Renal cortex interstitium (tissue), 15 donors: Measurements from ENCODE around the gene OCIAD2. TPM values are rescaled to one million over a fixed set of nuclear protein-coding genes. Genes with fewer than 3 reads are reported as not detected.

Source experiments
- DNase-seq, 11 donors: peaks; one replicate each; pipeline ENCODE4 v3.0.0-alpha.2; 2013; ENCODE audit warnings: low read depth in 9 of 11, low spot score in 4 of 11; ENCODE audit errors: extremely low read depth in 1 of 11
- long read RNA-seq, 16 experiments: transcript quantifications; one replicate each; lab custom pipeline, GENCODE V29; 2026
- polyA plus RNA-seq, 3 donors: library from polyadenylated mRNA; unstranded; fragments of 120-200 nt; gene quantifications; one replicate each; pipeline ENCODE4 v1.2.1, GENCODE V29; 2013; ENCODE audit not compliant: insufficient read length in 3 of 3

OCIAD2 gene
- 100 to 1,000 TPM; 198 to 245 (median 210) TPM for polyA plus RNA-seq
- long read RNA-seq, donor 1, transcript OCIAD2-205 (7 exons, 1,163 nt) = major isoform, 64 of 89 reads
- long read RNA-seq, donor 1, transcript OCIAD2-204 (6 exons, 812 nt) = minor isoform, 12 of 89 reads
- long read RNA-seq, donor 1, partial matches to known transcripts = 10 of 89 reads
- long read RNA-seq, donor 1, other reads (novel, unspliced or antisense) = 0 of 89 reads
- long read RNA-seq, donor 2, transcript OCIAD2-204 (6 exons, 812 nt) = minor isoform, 7 of 78 reads
- long read RNA-seq, donor 2, transcript OCIAD2-205 (7 exons, 1,163 nt) = major isoform, 57 of 78 reads
- long read RNA-seq, donor 2, partial matches to known transcripts = 10 of 78 reads
- long read RNA-seq, donor 2, other reads (novel, unspliced or antisense) = 0 of 78 reads
- long read RNA-seq, donor 3, transcript OCIAD2-204 (6 exons, 812 nt) = minor isoform, 17 of 162 reads
- long read RNA-seq, donor 3, transcript OCIAD2-205 (7 exons, 1,163 nt) = major isoform, 129 of 162 reads
- long read RNA-seq, donor 3, partial matches to known transcripts = 8 of 162 reads
- long read RNA-seq, donor 3, other reads (novel, unspliced or antisense) = 5 of 162 reads
- long read RNA-seq, donor 4, transcript OCIAD2-204 (6 exons, 812 nt) = minor isoform, 11 of 103 reads
- long read RNA-seq, donor 4, transcript OCIAD2-205 (7 exons, 1,163 nt) = major isoform, 85 of 103 reads
- long read RNA-seq, donor 4, partial matches to known transcripts = 5 of 103 reads
- long read RNA-seq, donor 4, other reads (novel, unspliced or antisense) = 0 of 103 reads
- long read RNA-seq, donor 5 = 0 reads
- long read RNA-seq, donor 6, transcript OCIAD2-204 (6 exons, 812 nt) = minor isoform, 5 of 124 reads
- long read RNA-seq, donor 6, transcript OCIAD2-205 (7 exons, 1,163 nt) = major isoform, 87 of 124 reads
- long read RNA-seq, donor 6, partial matches to known transcripts = 25 of 124 reads
- long read RNA-seq, donor 6, other reads (novel, unspliced or antisense) = 6 of 124 reads
- long read RNA-seq, donor 7, transcript OCIAD2-204 (6 exons, 812 nt) = minor isoform, 8 of 117 reads
- long read RNA-seq, donor 7, transcript OCIAD2-205 (7 exons, 1,163 nt) = major isoform, 92 of 117 reads
- long read RNA-seq, donor 7, partial matches to known transcripts = 13 of 117 reads
- long read RNA-seq, donor 7, other reads (novel, unspliced or antisense) = 0 of 117 reads
- long read RNA-seq, donor 8 = 0 reads
- long read RNA-seq, donor 9, transcript OCIAD2-204 (6 exons, 812 nt) = minor isoform, 9 of 117 reads
- long read RNA-seq, donor 9, transcript OCIAD2-205 (7 exons, 1,163 nt) = major isoform, 100 of 117 reads
- long read RNA-seq, donor 9, partial matches to known transcripts = 6 of 117 reads
- long read RNA-seq, donor 9, other reads (novel, unspliced or antisense) = 0 of 117 reads
- long read RNA-seq, donor 10, transcript OCIAD2-204 (6 exons, 812 nt) = minor isoform, 14 of 99 reads
- long read RNA-seq, donor 10, transcript OCIAD2-205 (7 exons, 1,163 nt) = major isoform, 69 of 99 reads
- long read RNA-seq, donor 10, partial matches to known transcripts = 9 of 99 reads
- long read RNA-seq, donor 10, other reads (novel, unspliced or antisense) = 0 of 99 reads
- long read RNA-seq, donor 11, transcript OCIAD2-205 (7 exons, 1,163 nt) = major isoform, 68 of 74 reads
- long read RNA-seq, donor 11, partial matches to known transcripts = 0 of 74 reads
- long read RNA-seq, donor 11, other reads (novel, unspliced or antisense) = 0 of 74 reads
- long read RNA-seq, donor 12, transcript OCIAD2-204 (6 exons, 812 nt) = minor isoform, 5 of 38 reads
- long read RNA-seq, donor 12, transcript OCIAD2-205 (7 exons, 1,163 nt) = major isoform, 30 of 38 reads
- long read RNA-seq, donor 12, partial matches to known transcripts = 0 of 38 reads
- long read RNA-seq, donor 12, other reads (novel, unspliced or antisense) = 0 of 38 reads
- long read RNA-seq, donor 13 = 0 reads
- long read RNA-seq, donor 14, transcript OCIAD2-204 (6 exons, 812 nt) = minor isoform, 11 of 84 reads
- long read RNA-seq, donor 14, transcript OCIAD2-205 (7 exons, 1,163 nt) = major isoform, 72 of 84 reads
- long read RNA-seq, donor 14, partial matches to known transcripts = 0 of 84 reads
- long read RNA-seq, donor 14, other reads (novel, unspliced or antisense) = 0 of 84 reads
- long read RNA-seq, donor 15, transcript OCIAD2-205 (7 exons, 1,163 nt) = major isoform, 31 of 35 reads
- long read RNA-seq, donor 15, partial matches to known transcripts = 0 of 35 reads
- long read RNA-seq, donor 15, other reads (novel, unspliced or antisense) = 0 of 35 reads
- long read RNA-seq, donor 16, transcript OCIAD2-201 (6 exons, 636 nt) = minor isoform, 9 of 268 reads
- long read RNA-seq, donor 16, transcript OCIAD2-204 (6 exons, 812 nt) = minor isoform, 26 of 268 reads
- long read RNA-seq, donor 16, transcript OCIAD2-205 (7 exons, 1,163 nt) = major isoform, 199 of 268 reads
- long read RNA-seq, donor 16, partial matches to known transcripts = 23 of 268 reads
- long read RNA-seq, donor 16, other reads (novel, unspliced or antisense) = 8 of 268 reads

GRCh38 chr4:48906206-48907173 is at the start of gene OCIAD2:
TSS of gene OCIAD2 (minus strand) at chr4:48906774. CDS start at chr4:48904549, 2,225 bp downstream.
- peak; percentile 44 to 77 (median 62) for DNase-seq

GRCh38 chr4:48954314-48954713 is 47.7 kb upstream of the OCIAD2 start:
- no peak for DNase-seq

- DNase-seq = no peak
Observed at GRCh38 chr4:48949518-48950219, 43.1 kb upstream of the OCIAD2 start.

GRCh38 chr4:48949086-48949485 is 42.5 kb upstream of the OCIAD2 start:
- no peak for DNase-seq

GRCh38 chr4:48947731-48948130 is 41.2 kb upstream of the OCIAD2 start:
- DNase-seq = no peak

- DNase-seq = no peak
Observed at GRCh38 chr4:48945981-48946380, 39.4 kb upstream of the OCIAD2 start.

GRCh38 chr4:48944756-48945241 is 38.2 kb upstream of the OCIAD2 start:
- DNase-seq = no peak

- DNase-seq = no peak
Observed at GRCh38 chr4:48944252-48944651, 37.7 kb upstream of the OCIAD2 start.

GRCh38 chr4:48943387-48943786 is 36.8 kb upstream of the OCIAD2 start:
- DNase-seq = no peak

GRCh38 chr4:48939785-48940184 is 33.2 kb upstream of the OCIAD2 start:
- no peak for DNase-seq

GRCh38 chr4:48938831-48939230 is 32.3 kb upstream of the OCIAD2 start:
- no peak for DNase-seq

- DNase-seq = no peak
Observed at GRCh38 chr4:48937033-48937432, 30.5 kb upstream of the OCIAD2 start.

- no peak for DNase-seq
Observed at GRCh38 chr4:48931459-48931858, 24.9 kb upstream of the OCIAD2 start.

- DNase-seq = no peak
Observed at GRCh38 chr4:48930654-48931053, 24.1 kb upstream of the OCIAD2 start.

- DNase-seq = no peak
Observed at GRCh38 chr4:48924416-48924815, 17.8 kb upstream of the OCIAD2 start.
